Ovary (tissue), 9 donors: ENCODE data around the gene HSF4. TPM values are rescaled to one million over a fixed set of nuclear protein-coding genes. Genes with fewer than 3 reads are reported as not detected.
A peak's percentile ranks its signal among the peaks of the same experiment; 100 is the strongest.

ENCODE experiments used
- DNase-seq, 5 donors: peaks; one replicate each; pipeline ENCODE4 v3.0.0-alpha.2; 2019 to 2020
- H3K27ac ChIP-seq, 2 donors: fragments of 200-600 bp; one replicate each; pipeline versions ENCODE4 v1.5.1 to v1.8.0; 2019 to 2022
- H3K27me3 ChIP-seq: fragments of 200-600 bp; one replicate; pipeline ENCODE4 v1.8.0; 2022
- H3K36me3 ChIP-seq: fragments of 200-600 bp; sonication (generic); one replicate; pipeline ENCODE4 v1.5.1; 2019
- H3K4me1 ChIP-seq: one replicate; pipeline ENCODE4 v1.8.1; 2013; ENCODE audit warnings: mild to moderate bottlenecking, moderate library complexity; ENCODE audit not compliant: insufficient read depth
- H3K4me3 ChIP-seq: fragments of 200-600 bp; sonication (generic); one replicate; pipeline ENCODE4 v1.5.1; 2017
- H3K9me3 ChIP-seq, 2 donors: fragments of 200-600 bp in 1 of 2; sonication (generic) in 1 of 2; one replicate each; pipeline versions ENCODE4 v1.5.1 to v1.8.1; 2013 to 2019; ENCODE audit warnings: mild to moderate bottlenecking in 1 of 2, moderate library complexity in 1 of 2
- EP300 ChIP-seq: sonication (generic); formaldehyde crosslinking; IDR thresholded peaks from one replicate; pipeline ENCODE4 v1.6.1; 2017; ENCODE audit warnings: antibody characterized with exemption
- POLR2A ChIP-seq: fragments of 450-650 bp; IDR thresholded peaks from one replicate; pipeline ENCODE4 v1.6.1; 2017; ENCODE audit warnings: antibody characterized with exemption, mild to moderate bottlenecking, moderate library complexity
- WGBS, 3 donors: extraction: QIAGEN DNeasy Blood & Tissue Kit in 1 of 3; methylation state at CpG; one replicate each; pipeline versions ENCODE4 v1.1.5 to v1.1.7; 2013 to 2017; 5-methylcytosine and 5-hydroxymethylcytosine counted together
- intact Hi-C, 4 donors: fragments of 100-400 bp; cut with DNase I; formaldehyde crosslinking; loops; one replicate each; pipeline versions ENCODE4 v1.11.0 to v1.15.1; 2022 to 2023
- polyA plus RNA-seq, 2 donors: library from polyadenylated mRNA; stranded (reverse); fragments of 200-250 nt in 1 of 2; fragments of 350-450 nt in 1 of 2; fragmentation: Illumina TruSeq in 1 of 2; extraction: RNeasy Lipid Tissue Mini Kit (QIAGEN cat#74804) in 1 of 2; gene quantifications; one replicate each; pipeline ENCODE4 v1.2.3, GENCODE V29; 2013 to 2014
- total RNA-seq, 7 donors: library from RNA; depleted of rRNA in 2 of 7; stranded (reverse); fragments of >200 nt in 2 of 7; fragmentation: NEBNext Ultra II Directional in 3 of 7; extraction: Animal tissue kit (Norgen Biotek cat#: 25700) in 3 of 7; gene quantifications; one replicate each; pipeline versions ENCODE4 v1.1.0 to v1.2.4, GENCODE V29; 2016 to 2023
- TF ChIP-seq, protein P1 (sequence below), 3 donors: fragments of 450-650 bp in 2 of 3; fragments of 200-600 bp in 1 of 3; IDR thresholded peaks; one replicate each; pipeline versions ENCODE4 v1.5.1 to v1.8.0; 2016 to 2022; ENCODE audit warnings: antibody characterized with exemption in 3 of 3, mild to moderate bottlenecking in 1 of 3
- donor health status: DM: no; HTN: no; CAD: no; lungs with moderate emphysema.
- donor health status: DM: no; HTN: no; CAD: no.
- donor health status: Bipolar disorder and iron deficiency.
- donor health status: DM: yes; HTN: yes; CAD: no.
- donor health status: DM: no; HTN: no; CAD: no.
- donor health status: DM: yes; HTN: yes; CAD: no.

The HSF4 gene
- total and polyA plus RNA-seq, 9 donors, result 9.9 to 115 (median 69.6) TPM

DNA sequence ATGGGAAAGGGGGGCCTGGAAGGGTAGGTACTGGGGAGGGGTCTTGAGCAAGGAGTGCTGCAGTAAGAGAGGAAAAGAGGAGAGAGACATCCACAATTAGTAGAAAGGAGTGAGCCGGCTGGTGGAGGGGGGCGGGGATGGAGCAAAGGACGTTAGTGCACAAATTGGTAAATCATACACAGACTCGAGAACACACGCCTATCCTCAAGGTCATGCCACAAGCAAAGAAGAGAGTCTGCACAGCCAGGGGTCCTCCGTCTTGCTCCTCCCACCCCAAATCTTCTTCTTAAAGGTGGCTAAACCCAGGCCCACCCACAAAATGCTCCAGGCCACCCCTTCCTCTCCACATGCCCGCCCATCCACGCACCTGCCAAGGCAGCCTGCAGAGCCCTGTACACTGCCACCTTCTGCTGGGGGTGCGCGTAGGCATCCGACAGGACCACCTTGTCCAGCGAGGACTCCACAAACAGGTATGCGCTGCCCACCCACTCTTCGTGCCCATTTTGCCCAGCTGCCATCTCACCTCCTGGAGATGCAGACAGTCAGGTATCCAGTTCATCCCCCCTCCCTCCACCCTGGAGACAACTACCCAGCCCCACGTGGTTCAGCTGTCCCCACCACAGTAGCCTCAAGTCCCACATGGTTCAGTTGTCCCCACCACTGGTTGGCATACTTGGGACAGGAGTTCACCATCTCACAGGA, 8.3 kb upstream of the HSF4 start:
- 51 to 66% (median 58%) methylated on average over 15 of the region's 15 CpGs for WGBS, 3 donors
- Histone ChIP-seq H3K36me3 (no peaks in the 10 kb centered on the region), H3K9me3 (no peaks in the 10 kb centered on the region), H3K27ac (no peak overlapping the region), H3K4me3 (no peak overlapping the region), H3K4me1 (peaks cover 9% of the 10 kb centered on the region), H3K27me3 (no peaks in the 10 kb centered on the region)
- DNase-seq, result peak in 1 of 5 donors; percentile 32
- TF ChIP-seq EP300, result no peak
- TF ChIP-seq, protein P1, sequence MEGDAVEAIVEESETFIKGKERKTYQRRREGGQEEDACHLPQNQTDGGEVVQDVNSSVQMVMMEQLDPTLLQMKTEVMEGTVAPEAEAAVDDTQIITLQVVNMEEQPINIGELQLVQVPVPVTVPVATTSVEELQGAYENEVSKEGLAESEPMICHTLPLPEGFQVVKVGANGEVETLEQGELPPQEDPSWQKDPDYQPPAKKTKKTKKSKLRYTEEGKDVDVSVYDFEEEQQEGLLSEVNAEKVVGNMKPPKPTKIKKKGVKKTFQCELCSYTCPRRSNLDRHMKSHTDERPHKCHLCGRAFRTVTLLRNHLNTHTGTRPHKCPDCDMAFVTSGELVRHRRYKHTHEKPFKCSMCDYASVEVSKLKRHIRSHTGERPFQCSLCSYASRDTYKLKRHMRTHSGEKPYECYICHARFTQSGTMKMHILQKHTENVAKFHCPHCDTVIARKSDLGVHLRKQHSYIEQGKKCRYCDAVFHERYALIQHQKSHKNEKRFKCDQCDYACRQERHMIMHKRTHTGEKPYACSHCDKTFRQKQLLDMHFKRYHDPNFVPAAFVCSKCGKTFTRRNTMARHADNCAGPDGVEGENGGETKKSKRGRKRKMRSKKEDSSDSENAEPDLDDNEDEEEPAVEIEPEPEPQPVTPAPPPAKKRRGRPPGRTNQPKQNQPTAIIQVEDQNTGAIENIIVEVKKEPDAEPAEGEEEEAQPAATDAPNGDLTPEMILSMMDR (IDR thresholded peaks at IDR 0.05), result no peak
- TF ChIP-seq POLR2A, result no peak
- intact Hi-C loops, result loop anchor here in 2 of 4 donors (5.0 to 10.0 kb wide), 3 partner anchors 194 to 261 kb away; partner anchors contain the start of gene CES3 (in 1 of the 2)

DNA sequence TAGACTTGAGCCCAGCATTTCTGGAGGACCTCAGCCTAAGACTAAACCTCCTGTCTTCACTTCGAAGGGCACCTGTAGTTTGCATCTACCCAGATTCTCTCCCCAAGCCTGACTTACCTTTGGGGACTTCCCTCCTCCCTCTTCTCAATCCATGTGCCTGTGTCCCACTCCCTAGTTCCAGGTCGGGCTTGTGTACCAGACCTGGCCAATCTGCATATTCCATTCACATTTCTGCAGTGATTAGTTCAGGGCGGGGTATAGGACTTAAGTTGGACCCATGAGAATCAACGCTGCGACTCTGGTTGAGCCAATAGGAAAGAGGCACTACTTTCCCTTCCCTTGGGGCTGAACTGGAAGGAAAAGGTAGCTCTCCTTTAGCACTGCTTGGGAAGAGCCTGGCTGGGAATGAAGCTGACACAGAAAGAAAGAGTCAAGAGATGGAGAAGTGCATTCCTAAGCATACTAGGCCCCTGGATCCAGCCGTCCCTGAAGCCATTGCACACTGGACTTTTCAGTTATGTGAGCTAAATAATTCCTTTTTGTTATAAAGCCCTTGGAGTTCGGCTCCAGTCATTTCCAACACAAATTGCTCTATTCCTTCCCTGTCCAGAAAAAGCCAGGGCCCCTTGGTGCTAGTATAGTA, 7.3 kb upstream of the HSF4 start:
- no peaks in the 10 kb centered on the region for H3K27me3 ChIP-seq
- TF ChIP-seq EP300 (no peak), POLR2A (no peak)
- TF ChIP-seq, protein P1 (IDR thresholded peaks at IDR 0.05), result no peak
- DNase-seq, result no peak
- no peak overlapping the region for H3K4me3 ChIP-seq
- intact Hi-C loops, result loop anchor here in 2 of 4 donors (5.0 to 10.0 kb wide), 3 partner anchors 195 to 262 kb away; partner anchors contain the start of gene CES3 (in 1 of the 2)
- whole genome bisulfite sequencing, 3 donors, result 65 to 71% (median 71%) methylated on average over 7 of the region's 7 CpGs
- H3K27ac ChIP-seq, result no peak overlapping the region
- no peaks in the 10 kb centered on the region for H3K36me3 ChIP-seq
- H3K9me3 ChIP-seq, result no peaks in the 10 kb centered on the region
- peaks cover 9% of the 10 kb centered on the region for H3K4me1 ChIP-seq

DNA sequence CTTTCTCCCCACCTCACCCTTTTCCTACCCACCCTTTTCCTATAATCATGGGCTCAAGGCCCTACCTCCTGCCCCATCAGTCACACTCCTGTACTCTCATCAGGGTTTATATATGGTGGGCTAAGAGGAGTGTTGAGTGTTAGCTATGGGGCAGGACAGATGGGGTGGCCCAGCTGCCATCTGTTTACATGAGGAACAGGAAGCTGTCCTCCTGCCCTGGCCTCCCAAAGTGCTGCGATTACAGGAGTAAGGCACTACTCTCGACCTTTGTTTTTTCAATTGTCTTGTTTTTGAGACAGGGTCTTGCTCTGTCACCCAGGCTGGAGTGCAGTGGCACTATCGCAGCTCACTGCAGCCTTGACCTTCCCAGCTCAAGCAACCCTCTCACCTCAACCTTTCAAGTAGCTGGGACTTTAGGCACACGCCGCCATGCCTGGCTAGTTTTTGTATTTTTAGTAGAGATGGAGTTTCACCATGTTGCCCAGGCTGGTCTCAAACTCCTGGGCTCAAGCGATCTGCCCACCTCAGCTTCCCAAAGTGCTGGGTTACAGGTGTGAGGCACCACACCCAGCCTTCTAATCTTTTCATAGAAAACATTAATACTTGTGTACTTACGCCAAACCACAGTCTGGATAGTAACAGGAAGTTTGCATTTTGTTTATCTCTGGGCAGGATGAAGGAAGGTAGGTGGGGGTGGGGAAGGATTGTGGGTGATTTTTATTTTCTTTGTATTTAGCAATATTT, 6.5 kb upstream of the HSF4 start:
- TF ChIP-seq EP300 (no peak), POLR2A (no peak)
- TF ChIP-seq, protein P1 (IDR thresholded peaks at IDR 0.05), result no peak
- 83 to 91% (median 87%) methylated on average over 7 of the region's 7 CpGs for WGBS, 3 donors
- no peak for DNase-seq
- Histone ChIP-seq H3K27ac (no peak overlapping the region), H3K36me3 (no peaks in the 10 kb centered on the region), H3K27me3 (no peaks in the 10 kb centered on the region), H3K9me3 (no peaks in the 10 kb centered on the region), H3K4me1 (peaks cover 13% of the 10 kb centered on the region), H3K4me3 (no peak overlapping the region)
- intact Hi-C loops, result loop anchor here in 2 of 4 donors (5.0 to 10.0 kb wide), 3 partner anchors 196 to 263 kb away; partner anchors contain the start of gene CES3 (in 1 of the 2)
